ENCODE data around the gene C1orf210.
A peak's percentile ranks its signal among the peaks of the same experiment; 100 is the strongest.

C1orf210 gene

GRCh38 chr1:43313771-43314170 is 28.4 kb upstream of the C1orf210 start:
- in situ Hi-C loops (cut with MboI; ENCODE audit: low pct_unique_long_range_greater_than_20kb, low sequenced_read_pairs) = no loop called here
- no peak for DNase-seq

- in situ Hi-C loops (cut with MboI; ENCODE audit: low pct_unique_long_range_greater_than_20kb, low sequenced_read_pairs) = no loop called here
- DNase-seq = no peak
These were observed 27.5 kb upstream of the C1orf210 start for GRCh38 chr1:43312663-43313515.

DNA sequence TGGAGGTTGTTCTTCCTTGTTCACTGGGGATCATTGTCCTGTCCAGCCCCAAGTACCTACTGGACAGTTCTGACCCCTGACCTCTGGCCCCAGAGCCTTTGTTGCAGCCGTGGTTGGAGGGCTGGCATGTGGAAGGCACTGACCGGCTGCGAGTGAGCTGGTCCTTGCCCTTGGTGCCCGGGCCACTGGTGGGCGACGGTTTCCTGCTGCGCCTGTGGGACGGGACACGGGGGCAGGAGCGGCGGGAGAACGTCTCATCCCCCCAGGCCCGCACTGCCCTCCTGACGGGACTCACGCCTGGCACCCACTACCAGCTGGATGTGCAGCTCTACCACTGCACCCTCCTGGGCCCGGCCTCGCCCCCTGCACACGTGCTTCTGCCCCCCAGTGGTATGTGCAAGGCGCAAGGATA is 26.8 kb upstream of the C1orf210 start:
- in situ Hi-C loops (cut with MboI; ENCODE audit: low pct_unique_long_range_greater_than_20kb, low sequenced_read_pairs) = no loop called here
- no peak for DNase-seq

- in situ Hi-C loops (cut with MboI; ENCODE audit: low pct_unique_long_range_greater_than_20kb, low sequenced_read_pairs) = no loop called here
- no peak for DNase-seq
These were observed 26.1 kb upstream of the C1orf210 start for GRCh38 chr1:43311521-43311920.

DNA sequence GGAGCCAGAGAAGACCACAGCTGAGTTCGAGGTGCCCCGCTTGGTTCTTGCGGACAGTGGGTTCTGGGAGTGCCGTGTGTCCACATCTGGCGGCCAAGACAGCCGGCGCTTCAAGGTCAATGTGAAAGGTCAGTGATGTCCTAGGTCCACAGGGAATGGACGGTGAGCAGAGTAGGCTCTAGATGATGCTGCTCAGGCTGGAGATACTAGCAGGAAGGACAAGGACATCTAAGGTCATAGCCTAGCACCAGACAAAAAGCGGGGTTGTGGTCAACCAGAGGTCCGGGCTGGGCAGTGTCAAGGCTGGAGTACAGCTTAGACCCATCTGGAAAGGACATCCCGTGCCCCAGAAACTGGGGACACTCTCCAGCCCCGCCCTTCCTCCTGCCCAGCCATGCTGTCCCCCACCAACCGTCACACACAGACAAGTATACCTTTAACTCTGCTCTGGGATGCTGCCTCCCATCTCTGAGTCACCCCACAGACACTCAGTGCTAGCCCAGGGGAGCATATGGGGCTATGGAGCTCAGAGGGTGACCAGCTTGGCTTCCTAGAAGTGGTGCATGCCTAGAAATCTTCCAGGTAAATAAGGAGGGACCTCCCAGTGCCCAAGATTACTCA is 24.1 kb upstream of the C1orf210 start:
- DNase-seq = no peak
- in situ Hi-C loops (cut with MboI; ENCODE audit: low pct_unique_long_range_greater_than_20kb, low sequenced_read_pairs) = no loop called here

DNA sequence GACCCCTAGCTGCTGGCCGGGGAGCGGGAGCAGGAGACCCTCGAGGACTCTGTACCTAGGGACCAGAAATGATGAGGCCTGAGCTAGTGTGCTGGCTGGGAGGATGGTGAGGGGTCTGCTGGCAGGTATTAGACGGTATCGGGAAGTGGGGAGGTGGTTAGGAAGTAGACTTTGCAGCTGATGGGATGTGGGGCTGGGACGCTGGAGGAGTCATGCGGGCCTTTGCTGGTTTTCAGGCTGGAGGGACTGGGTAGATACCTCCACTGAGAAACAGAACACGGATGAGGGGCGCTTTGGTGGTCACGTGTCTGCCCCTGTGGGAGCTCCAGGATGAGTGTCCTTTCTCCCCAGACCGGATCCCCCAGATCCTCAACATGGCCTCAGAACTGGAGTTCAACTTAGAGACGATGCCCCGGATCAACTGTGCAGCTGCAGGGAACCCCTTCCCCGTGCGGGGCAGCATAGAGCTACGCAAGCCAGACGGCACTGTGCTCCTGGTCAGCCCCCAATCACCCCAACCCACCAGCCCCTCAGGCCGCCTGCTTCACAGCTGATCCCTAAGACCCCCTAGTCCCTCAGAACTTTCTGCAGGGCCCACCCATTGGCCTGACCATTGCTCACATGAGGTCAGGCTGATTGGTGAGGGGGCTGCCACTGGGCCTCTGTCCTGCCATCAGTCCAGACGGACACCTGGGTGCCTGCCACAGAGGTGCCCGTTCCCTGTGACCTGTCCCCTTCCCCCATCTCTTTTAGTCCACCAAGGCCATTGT is 23.4 kb upstream of the C1orf210 start:
- in situ Hi-C loops (cut with MboI; ENCODE audit: low pct_unique_long_range_greater_than_20kb, low sequenced_read_pairs) = no loop called here
- DNase-seq = no peak

DNA sequence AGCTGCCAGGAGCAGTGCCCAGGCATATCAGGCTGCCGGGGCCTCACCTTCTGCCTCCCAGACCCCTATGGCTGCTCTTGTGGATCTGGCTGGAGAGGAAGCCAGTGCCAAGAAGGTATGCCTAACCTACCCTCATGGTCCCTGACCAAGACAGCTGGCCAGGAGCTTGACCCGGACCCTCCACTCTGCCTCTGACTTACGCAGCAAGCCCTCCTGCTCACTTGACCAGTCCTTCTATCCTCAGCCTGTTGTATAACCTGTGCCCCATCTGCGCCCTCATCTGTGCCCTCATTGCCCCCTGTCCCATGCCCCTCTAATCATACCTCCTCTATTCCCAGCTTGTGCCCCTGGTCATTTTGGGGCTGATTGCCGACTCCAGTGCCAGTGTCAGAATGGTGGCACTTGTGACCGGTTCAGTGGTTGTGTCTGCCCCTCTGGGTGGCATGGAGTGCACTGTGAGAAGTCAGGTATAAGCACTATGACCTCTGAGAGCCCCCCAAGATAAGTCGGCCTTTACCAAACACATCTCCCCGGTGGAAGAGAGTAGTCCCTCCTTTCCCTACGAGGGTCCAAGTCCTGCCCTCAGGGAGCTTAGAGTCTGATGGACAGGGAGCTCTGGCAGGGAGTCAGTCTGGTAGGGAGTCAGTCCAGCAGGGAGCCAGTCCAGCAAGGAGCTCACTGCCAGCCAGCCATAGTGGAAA is 22.2 kb upstream of the C1orf210 start:
- in situ Hi-C loops (cut with MboI; ENCODE audit: low pct_unique_long_range_greater_than_20kb, low sequenced_read_pairs) = no loop called here
- DNase-seq = no peak

DNA sequence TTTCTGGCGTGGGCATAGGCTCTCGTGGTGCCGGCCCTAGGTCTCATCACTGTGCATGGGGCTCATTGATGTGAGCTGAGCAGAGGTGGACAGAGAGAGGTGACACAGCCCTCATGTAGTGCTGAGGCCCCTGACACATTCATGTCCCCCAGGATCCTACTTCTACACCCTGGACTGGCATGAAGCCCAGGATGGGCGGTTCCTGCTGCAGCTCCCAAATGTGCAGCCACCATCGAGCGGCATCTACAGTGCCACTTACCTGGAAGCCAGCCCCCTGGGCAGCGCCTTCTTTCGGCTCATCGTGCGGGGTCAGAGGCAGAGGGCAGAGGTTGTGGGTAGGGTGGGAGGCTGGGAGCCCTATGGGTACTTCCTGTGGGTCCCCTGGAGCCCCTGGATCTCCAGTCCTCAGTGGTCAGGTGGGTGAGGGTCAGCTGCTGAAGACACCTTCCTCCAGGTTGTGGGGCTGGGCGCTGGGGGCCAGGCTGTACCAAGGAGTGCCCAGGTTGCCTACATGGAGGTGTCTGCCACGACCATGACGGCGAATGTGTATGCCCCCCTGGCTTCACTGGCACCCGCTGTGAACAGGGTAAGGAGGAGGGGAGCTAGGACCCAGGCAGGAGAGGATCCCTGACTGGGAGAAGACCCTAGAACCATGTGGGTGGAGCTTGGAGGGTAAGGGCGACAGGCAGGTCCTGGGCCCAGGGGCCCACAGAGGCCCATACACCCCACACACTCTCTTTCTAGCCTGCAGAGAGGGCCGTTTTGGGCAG is 21.5 kb upstream of the C1orf210 start:
- in situ Hi-C loops (cut with MboI; ENCODE audit: low pct_unique_long_range_greater_than_20kb, low sequenced_read_pairs) = no loop called here
- no peak for DNase-seq

GRCh38 chr1:43305926-43306687 is 20.7 kb upstream of the C1orf210 start:
- DNase-seq = no peak
- in situ Hi-C loops (cut with MboI; ENCODE audit: low pct_unique_long_range_greater_than_20kb, low sequenced_read_pairs) = no loop called here

GRCh38 chr1:43305461-43305860 is 20.1 kb upstream of the C1orf210 start:
- DNase-seq = no peak
- in situ Hi-C loops (cut with MboI; ENCODE audit: low pct_unique_long_range_greater_than_20kb, low sequenced_read_pairs) = no loop called here

DNA sequence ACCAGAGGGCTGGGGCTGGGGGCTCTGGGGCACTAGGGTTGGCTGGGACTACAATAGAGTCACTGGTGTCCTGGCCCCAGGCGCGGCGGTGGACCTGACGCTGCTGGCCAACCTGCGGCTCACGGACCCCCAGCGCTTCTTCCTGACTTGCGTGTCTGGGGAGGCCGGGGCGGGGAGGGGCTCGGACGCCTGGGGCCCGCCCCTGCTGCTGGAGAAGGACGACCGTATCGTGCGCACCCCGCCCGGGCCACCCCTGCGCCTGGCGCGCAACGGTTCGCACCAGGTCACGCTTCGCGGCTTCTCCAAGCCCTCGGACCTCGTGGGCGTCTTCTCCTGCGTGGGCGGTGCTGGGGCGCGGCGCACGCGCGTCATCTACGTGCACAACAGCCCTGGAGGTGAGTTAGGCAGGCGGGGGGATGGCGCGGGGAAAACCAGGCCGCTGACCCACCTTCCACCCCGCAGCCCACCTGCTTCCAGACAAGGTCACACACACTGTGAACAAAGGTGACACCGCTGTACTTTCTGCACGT is 19.5 kb upstream of the C1orf210 start:
- DNase-seq = no peak
- in situ Hi-C loops (cut with MboI; ENCODE audit: low pct_unique_long_range_greater_than_20kb, low sequenced_read_pairs) = no loop called here

DNA sequence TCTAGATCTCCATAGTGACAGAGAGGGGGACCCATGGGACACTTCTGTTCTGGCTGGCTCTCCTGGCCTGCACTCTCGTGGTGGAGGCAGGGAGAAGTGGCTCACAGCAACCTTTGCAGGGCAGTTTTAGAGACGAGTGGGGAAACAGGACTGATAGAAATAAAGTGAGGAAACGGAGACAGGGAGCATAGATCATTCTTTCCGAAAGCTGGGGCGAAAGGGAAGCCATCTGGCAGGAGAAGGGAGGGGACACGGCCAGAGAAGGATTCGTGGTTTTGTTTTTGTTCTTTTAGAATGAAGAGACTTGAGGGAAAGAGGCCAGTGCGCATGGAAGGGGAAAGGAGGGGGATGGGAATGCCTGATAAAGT is 18.9 kb upstream of the C1orf210 start:
- in situ Hi-C loops (cut with MboI; ENCODE audit: low pct_unique_long_range_greater_than_20kb, low sequenced_read_pairs) = no loop called here
- peak; percentile 5 for DNase-seq

- DNase-seq = no peak
- in situ Hi-C loops (cut with MboI; ENCODE audit: low pct_unique_long_range_greater_than_20kb, low sequenced_read_pairs) = no loop called here
These were observed 18.3 kb upstream of the C1orf210 start for GRCh38 chr1:43303471-43304313.

- in situ Hi-C loops (cut with MboI; ENCODE audit: low pct_unique_long_range_greater_than_20kb, low sequenced_read_pairs) = no loop called here
- DNase-seq = no peak
These were observed 17.5 kb upstream of the C1orf210 start for GRCh38 chr1:43302721-43303470.

GRCh38 chr1:43302201-43302600 is 16.8 kb upstream of the C1orf210 start:
- in situ Hi-C loops (cut with MboI; ENCODE audit: low pct_unique_long_range_greater_than_20kb, low sequenced_read_pairs) = no loop called here
- no peak for DNase-seq

DNA sequence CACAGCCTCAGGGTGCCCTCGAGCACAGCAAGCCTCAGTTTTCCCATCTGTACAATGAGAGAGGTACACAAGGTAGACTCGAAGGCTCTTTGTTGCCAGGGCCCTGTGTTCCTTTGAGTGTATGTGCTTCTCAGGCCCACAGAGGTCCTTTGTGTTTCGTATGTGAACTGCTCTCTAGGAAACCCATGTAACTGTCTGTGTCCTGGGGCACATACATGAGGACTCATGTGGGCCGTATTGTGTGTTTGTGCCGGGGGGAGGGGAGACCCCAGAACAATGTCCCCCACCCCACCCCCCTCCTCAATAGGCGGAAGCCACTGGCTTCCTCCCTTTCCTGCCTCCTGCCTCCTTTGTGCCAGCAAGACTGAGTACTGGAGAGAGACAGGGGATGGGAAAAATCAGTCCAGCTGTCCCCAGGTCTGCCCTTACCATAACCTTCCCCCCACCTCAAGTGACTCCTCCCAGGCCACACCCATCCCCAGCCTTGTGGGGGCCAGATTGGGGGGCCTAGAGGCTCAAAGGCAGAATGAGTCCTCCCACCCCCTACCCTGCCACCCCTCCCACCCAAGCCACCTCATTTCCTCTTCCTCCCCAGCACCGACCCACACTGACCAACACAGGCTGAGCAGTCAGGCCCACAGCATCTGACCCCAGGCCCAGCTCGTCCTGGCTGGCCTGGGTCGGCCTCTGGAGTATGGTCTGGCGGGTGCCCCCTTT is 15.2 kb upstream of the C1orf210 start, which contains the start of gene TIE1:
Gene TIE1 (plus strand): TSS at position 605 of the 717 bp plus-strand sequence. CDS start 90 bp downstream, at position 695.
- in situ Hi-C loops (cut with MboI; ENCODE audit: low pct_unique_long_range_greater_than_20kb, low sequenced_read_pairs) = no loop called here
- peak; percentile 42 for DNase-seq
